IgD-negative memory B cell (primary cell): ENCODE results near the gene BMERB1. TPM values are rescaled to one million over a fixed set of nuclear protein-coding genes. Genes with fewer than 3 reads are reported as not detected.
"Not testable (repeated sequence)": the region's sequence is repeated elsewhere in the genome, so short reads cannot be mapped to it uniquely, and the experiment has no call there.

Source experiments
- H3K27ac Mint-ChIP-seq, 3 donors: one replicate each; pipeline ENCODE4 v1.8.0; 2020 to 2022; ENCODE audit warnings: mild to moderate bottlenecking in 3 of 3, mixed read lengths in 3 of 3, moderate library complexity in 1 of 3
- H3K27me3 Mint-ChIP-seq: one replicate; pipeline ENCODE4 v1.8.0; 2021; ENCODE audit warnings: mixed read lengths
- H3K36me3 Mint-ChIP-seq: one replicate; pipeline ENCODE4 v1.8.0; 2020; ENCODE audit warnings: mild to moderate bottlenecking, mixed read lengths
- H3K4me1 Mint-ChIP-seq, 3 donors: one replicate each; pipeline ENCODE4 v1.8.0; 2020 to 2022; ENCODE audit warnings: mixed read lengths in 3 of 3, mild to moderate bottlenecking in 1 of 3
- H3K4me3 Mint-ChIP-seq, 4 donors: one replicate each; pipeline ENCODE4 v1.8.0; 2020 to 2022; ENCODE audit warnings: mild to moderate bottlenecking in 4 of 4, mixed read lengths in 4 of 4, moderate library complexity in 3 of 4
- H3K9me3 Mint-ChIP-seq, 3 donors: one replicate each; pipeline ENCODE4 v1.8.0; 2020 to 2021; ENCODE audit warnings: mixed read lengths in 3 of 3, mild to moderate bottlenecking in 1 of 3
- polyA plus RNA-seq: library from polyadenylated mRNA; unstranded; fragments of 300-500 nt; fragmentation: Illumina TruSeq; gene quantifications from one replicate; pipeline ENCODE4 v1.2.3, GENCODE V29; 2021

The BMERB1 gene
- polyA plus RNA-seq, 1 donor from 2014 or later: 4.2 TPM

DNA sequence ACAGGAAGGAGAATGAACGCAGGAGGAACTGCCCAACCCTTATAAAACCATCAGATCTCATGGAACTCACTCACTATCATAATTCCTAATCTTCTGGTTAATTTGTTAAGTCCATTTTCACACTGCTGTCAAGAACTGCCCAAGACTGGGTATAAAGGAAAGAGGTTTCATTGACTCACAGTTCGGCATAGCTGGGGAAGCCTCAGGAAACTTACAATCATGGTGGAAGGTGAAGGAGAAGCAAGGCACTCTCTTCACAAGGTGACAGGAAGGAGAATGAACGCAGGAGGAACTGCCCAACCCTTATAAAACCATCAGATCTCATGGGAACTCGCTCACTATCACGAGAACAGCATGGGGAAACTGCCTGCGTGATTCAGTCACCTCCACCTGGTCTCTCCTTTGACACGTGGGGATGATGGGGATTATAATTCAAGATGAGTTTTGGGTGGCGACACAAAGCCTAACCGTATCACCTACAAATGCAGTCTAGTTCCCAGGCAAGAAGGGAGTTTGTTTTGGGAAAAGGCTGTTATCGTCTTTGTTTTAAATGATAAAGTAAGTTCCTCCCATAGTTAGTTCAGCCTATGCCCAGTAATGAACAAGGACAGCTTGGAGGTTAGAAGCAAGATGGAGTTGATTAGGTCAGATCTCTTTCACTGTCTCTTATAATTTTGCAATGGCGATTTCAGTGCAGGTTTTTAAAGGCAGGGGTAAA is 139.7 kb downstream of the BMERB1 start:
- not testable (repeated sequence) for H3K27ac Mint-ChIP-seq, H3K4me3 Mint-ChIP-seq, H3K36me3 Mint-ChIP-seq, H3K27me3 Mint-ChIP-seq, H3K4me1 Mint-ChIP-seq
- peaks cover 5 to 17% (median 12%) of the 10 kb centered on the region in 3 donors for H3K9me3 Mint-ChIP-seq

DNA sequence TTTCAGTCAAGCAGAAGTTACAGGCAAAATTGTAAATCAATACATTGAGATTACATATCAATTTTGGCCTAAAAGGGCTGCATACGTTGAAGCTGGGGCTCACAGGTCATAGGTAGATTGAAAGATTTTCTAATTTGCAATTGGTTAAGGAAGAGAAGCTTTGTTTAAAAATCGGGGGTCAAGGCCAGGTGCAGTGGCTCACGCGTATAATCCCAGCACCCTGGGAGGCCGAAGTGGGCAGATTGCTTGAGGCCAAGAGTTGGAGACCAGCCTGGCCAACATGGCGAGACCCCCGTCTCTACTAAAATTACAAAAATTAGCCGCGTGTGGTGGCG is 140.2 kb downstream of the BMERB1 start:
- Mint-ChIP-seq H3K9me3 (peaks cover 5 to 17% (median 12%) of the 10 kb centered on the region in 3 donors), H3K27me3 (no peaks in the 10 kb centered on the region), H3K4me3 (no peak overlapping the region), H3K4me1 (peaks cover 0 to 3% (median 0%) of the 10 kb centered on the region in 3 donors), H3K27ac (no peak overlapping the region), H3K36me3 (peaks cover 5% of the 10 kb centered on the region)

DNA sequence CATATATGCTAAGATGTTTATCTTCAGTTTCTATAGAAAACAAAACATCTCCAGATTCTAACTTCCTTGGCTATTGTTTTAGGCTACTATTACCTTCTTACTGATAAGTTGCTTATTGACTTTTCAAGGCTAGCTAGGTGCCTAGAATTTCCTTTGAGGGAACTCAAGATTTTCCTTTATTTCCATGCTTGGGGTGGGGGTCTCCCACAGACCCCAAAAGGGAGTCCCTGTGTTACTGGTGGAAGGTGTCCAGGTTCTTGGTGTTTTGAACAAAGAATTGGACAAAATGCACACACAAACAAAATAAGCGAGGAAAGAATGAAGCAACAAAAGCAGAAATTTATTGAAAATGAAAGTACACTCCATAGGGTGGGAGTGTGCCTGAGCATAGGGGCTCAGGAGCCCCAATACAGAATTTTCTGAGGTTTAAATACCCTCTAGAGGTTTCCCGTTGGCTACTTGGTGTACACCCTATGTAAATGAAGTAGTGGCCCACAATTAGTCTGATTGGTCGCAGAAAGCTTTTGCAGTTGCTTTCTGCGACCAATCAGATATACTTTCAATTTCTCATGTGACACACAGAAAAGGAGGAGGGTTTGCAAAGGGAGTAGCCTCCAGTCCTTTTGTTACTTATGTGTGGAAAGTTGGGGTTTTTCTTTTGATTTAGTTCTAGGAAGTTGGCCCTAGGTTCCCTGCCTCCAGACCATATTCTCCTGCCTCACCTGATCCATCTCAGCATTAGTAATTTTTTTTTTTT is 141.1 kb downstream of the BMERB1 start:
- H3K27me3 Mint-ChIP-seq: no peaks in the 10 kb centered on the region
- H3K4me1 Mint-ChIP-seq: peaks cover 0 to 3% (median 2%) of the 10 kb centered on the region in 3 donors
- H3K9me3 Mint-ChIP-seq: peaks cover 5 to 17% (median 12%) of the 10 kb centered on the region in 3 donors
- peak overlapping the region in 1 of 4 donors; percentile 49 for H3K4me3 Mint-ChIP-seq
- peaks cover 5% of the 10 kb centered on the region for H3K36me3 Mint-ChIP-seq
- peak overlapping the region in 1 of 3 donors; percentile 83 for H3K27ac Mint-ChIP-seq

DNA sequence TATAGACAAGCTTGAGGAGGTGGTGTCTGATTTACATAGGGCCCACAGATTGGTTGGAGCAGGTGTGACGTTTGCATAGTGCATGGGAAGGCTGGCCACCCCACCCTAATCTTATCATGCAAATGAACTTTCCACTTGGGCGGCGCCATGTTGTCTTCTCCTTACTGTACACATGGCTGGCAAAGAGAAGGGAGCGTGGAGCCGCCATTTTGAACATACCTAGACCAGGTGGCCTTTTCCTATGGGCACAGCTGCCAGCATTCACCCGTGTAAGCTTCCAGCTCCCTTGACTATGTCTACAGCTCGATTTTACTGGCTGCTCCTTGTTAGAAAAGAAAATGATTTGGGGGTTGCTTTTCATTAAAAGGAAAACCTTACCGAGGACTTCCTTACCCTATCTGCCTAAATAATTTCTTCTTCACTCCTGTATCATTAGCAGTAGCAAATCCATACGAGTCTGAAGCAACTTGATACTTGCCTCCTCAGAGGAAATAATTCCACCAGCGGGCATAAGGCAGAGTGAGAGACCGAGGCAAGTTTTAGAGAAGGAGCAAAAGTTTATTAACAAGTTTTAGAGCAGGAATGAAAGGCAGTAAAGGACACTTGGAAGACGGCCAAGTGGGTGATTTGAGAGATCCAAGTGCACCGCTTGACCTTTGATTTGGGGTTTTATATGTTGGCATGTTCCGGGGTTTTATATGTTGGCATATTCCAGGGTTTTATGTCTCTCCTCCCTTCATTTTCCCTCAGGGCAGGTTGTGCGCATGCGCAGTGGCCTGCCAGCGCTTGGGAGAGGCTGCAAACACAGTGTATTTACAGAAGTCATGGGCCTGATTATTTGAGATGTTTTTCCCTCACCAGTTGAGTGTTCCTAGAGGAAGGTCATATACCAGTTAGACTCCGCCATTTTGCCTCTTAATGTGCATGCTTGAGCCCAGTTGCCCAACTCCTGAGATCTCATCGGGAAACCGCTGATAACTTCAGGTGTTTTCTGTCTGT is 142.9 kb downstream of the BMERB1 start:
- Mint-ChIP-seq H3K4me3 (no peak overlapping the region), H3K27me3 (no peaks in the 10 kb centered on the region), H3K36me3 (peaks cover 5% of the 10 kb centered on the region), H3K27ac (no peak overlapping the region), H3K4me1 (peaks cover 0 to 6% (median 2%) of the 10 kb centered on the region in 3 donors), H3K9me3 (peaks cover 5 to 10% (median 8%) of the 10 kb centered on the region in 3 donors)

DNA sequence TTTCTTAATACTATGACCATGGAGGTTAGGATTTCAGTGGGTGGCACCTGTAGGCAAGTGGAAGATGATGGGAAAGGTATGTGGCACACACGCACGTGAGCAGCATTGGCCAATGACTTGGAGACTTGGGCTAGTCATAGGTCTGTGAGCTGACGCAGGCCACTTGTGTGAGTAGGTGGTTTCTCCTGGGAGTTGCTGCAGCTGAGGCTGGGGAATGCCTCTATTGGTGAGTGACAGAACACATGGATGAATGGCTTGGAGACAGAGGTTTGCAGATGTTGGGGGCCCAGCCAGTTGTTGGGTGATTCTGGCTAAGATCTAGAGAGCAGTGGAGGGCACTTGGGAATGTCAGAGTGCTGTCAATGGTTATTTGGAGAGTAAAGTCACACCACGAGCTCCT is 144.4 kb downstream of the BMERB1 start:
- Mint-ChIP-seq H3K4me3 (no peak overlapping the region), H3K27me3 (no peaks in the 10 kb centered on the region), H3K4me1 (peaks cover 0 to 5% (median 2%) of the 10 kb centered on the region in 3 donors), H3K36me3 (peaks cover 5% of the 10 kb centered on the region), H3K9me3 (peaks cover 2 to 5% (median 3%) of the 10 kb centered on the region in 3 donors), H3K27ac (peak overlapping the region in 1 of 3 donors; percentile 9)

DNA sequence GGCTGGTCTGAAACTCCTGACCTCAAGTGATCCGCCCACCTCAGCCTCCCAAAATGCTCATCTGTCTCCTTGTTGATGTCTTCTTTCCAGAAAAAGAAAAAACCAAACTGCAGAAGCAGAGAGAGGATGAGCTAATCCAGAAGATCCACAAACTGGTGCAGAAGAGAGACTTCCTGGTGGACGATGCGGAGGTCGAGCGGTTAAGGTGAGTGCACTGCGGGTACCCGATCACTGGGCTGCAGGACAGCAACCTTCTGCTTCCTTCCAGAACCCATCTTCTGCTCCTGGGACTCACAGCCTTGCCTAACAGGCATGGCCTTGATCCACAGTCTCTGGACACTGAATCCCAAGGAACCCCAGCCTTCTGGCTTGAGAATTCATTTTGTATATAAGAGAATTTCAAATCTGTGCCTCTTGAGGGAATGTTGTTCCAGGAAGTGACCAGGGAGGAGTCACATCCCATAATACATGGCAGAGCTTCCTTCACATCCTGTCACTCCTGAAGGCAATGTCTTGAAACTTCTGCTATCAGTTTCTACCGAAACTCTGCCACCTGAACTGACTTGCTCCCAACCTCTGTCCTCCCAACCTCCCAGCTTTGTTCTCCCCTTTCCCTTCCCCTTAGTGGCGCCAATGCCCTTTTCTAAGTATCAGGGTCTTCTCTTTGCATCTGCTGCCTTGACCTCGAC is 146.9 kb downstream of the BMERB1 start:
- H3K36me3 Mint-ChIP-seq: no peaks in the 10 kb centered on the region

DNA sequence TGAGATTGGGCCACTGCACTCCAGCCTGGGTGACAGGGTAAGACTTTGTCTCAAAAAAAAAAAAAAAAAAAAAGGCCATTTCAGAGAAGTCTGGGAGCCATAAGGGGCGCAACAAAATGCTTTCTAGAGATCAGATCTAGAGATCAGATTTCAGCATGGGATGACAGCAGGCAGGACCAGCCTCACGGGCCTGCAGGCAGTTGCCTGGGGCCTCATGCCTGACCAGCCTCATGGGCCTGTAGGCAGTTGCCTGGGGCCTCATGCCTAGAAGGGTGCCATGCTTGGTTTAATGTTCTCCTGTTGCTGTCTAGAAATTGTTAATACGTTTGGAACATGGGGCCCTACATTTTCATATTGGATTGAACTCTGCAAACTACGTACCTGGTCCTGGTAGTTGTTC is 149.1 kb downstream of the BMERB1 start:
- Mint-ChIP-seq H3K27ac (no peak overlapping the region), H3K9me3 (peaks cover 7 to 8% (median 7%) of the 10 kb centered on the region in 3 donors), H3K4me1 (peaks cover 0 to 4% (median 3%) of the 10 kb centered on the region in 3 donors), H3K27me3 (no peaks in the 10 kb centered on the region), H3K4me3 (no peak overlapping the region), H3K36me3 (no peaks in the 10 kb centered on the region)

More for the DNA sequence above, 146.9 kb downstream of the BMERB1 start:
- H3K4me3 Mint-ChIP-seq: no peak overlapping the region
- no peak overlapping the region for H3K27ac Mint-ChIP-seq
- no peaks in the 10 kb centered on the region for H3K27me3 Mint-ChIP-seq
- H3K9me3 Mint-ChIP-seq: peaks cover 6 to 11% (median 7%) of the 10 kb centered on the region in 3 donors
- peaks cover 0 to 3% (median 2%) of the 10 kb centered on the region in 3 donors for H3K4me1 Mint-ChIP-seq

DNA sequence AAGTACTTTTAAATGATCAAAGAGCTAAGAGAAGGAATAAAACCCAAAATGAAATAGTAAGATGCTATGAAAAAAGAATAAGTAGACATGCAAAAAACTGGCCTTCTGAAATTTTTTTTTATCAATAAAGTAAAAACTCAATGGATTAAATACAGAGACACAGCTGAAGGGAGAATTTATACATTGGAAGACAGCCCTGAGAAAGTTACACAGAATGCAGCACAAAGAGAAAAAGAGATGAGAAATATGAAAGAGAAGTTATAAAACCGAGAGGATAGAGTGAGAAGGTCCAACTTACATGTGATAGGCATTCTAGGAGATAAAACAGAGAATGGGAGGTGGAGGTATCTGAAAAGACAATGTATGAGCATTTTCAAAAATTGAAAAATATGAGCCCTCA is 151.6 kb downstream of the BMERB1 start:
- H3K27me3 Mint-ChIP-seq: no peaks in the 10 kb centered on the region
- H3K9me3 Mint-ChIP-seq: peaks cover 7 to 8% (median 7%) of the 10 kb centered on the region in 3 donors
- peaks cover 5 to 10% (median 7%) of the 10 kb centered on the region in 3 donors for H3K4me1 Mint-ChIP-seq
- H3K27ac Mint-ChIP-seq: peak overlapping the region in 1 of 3 donors; percentile 6
- no peak overlapping the region for H3K4me3 Mint-ChIP-seq
- peaks cover 2% of the 10 kb centered on the region for H3K36me3 Mint-ChIP-seq

DNA sequence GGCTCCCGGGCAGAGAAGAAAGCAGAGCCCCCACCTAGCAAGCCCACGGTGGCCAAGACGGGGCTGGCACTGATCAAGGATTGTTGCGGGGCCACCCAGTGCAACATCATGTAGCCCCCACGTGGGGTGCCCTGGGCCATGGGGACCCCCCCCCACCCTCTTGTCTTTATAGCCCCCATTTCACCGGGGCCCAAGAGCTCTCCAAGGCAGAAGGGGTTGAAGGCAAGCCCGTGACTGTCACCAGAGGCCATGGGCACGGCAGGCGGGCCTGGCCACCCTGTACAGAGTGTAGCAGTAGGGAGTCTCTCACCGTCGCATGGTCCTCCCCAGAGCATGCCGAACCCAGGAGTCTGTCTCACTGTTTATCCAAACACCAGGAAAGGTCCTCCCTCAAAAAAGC is 152.3 kb downstream of the BMERB1 start:
- no peaks in the 10 kb centered on the region for H3K27me3 Mint-ChIP-seq
- peaks cover 2% of the 10 kb centered on the region for H3K36me3 Mint-ChIP-seq
- H3K27ac Mint-ChIP-seq: peak overlapping the region in 1 of 3 donors; percentile 6
- peaks cover 7 to 8% (median 7%) of the 10 kb centered on the region in 3 donors for H3K9me3 Mint-ChIP-seq
- peaks cover 6 to 17% (median 8%) of the 10 kb centered on the region in 3 donors for H3K4me1 Mint-ChIP-seq
- H3K4me3 Mint-ChIP-seq: no peak overlapping the region

DNA sequence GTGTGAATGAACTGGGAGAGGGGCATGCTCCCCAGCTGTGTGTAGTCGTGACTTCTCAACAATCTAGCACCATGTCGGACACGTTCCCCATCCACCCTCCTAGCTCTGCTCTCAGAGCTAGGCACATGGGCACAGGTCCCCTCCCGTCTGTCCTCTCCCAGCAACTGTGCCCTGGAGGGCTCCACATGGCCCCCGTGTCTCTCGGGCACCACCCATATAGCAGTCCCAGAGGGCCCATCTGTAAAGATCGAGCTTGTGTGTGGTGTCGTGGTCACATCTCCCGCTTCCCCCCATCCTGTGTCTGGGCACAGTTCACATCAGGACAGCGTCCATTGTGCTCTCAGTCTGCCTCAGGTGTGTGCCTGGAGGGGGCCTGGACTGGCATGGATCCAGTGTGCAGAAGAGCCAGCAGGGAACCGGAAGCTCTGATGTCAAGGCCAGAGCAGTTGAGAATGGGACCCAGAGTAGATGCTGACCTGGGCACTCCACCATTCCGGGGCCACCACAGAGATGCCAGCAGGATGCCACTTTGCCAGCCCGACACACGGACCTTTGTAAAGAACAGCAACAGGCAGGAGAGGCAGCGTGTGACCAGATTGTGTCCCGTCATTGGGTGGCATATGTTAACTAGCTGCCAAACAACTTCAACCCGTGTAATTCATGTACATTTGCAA is 152.9 kb downstream of the BMERB1 start:
- Mint-ChIP-seq H3K27ac (no peak overlapping the region), H3K27me3 (no peaks in the 10 kb centered on the region), H3K36me3 (peaks cover 2% of the 10 kb centered on the region), H3K4me1 (peaks cover 8 to 20% (median 11%) of the 10 kb centered on the region in 3 donors), H3K4me3 (peak overlapping the region in 1 of 4 donors; percentile 73), H3K9me3 (peaks cover 7 to 8% (median 7%) of the 10 kb centered on the region in 3 donors)

DNA sequence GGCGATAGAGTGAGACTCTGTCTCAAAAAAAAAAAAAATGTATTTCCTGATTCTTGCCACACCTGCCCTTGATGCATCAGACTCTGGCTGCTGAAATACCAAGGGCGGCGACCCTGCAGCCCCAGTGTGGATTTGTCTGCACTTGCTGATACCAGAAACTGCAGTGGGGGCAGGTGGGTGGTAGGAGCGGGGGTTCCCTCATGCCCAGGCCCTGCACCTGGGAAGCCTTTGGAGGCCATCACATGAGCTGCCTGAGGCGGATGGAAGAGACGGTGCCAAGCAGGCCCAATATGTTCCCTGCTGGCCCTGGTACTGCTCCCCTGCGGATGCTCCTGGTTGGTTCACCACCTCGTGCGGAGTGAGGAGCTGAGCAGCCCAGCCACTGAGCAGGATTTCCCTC is 157.9 kb downstream of the BMERB1 start:
- H3K36me3 Mint-ChIP-seq: peaks cover 10% of the 10 kb centered on the region
- H3K27ac Mint-ChIP-seq: peak overlapping the region; percentile 62 to 94 (median 88)
- no peaks in the 10 kb centered on the region for H3K9me3 Mint-ChIP-seq
- peak overlapping the region in 3 of 4 donors; percentile 42 to 75 (median 56) for H3K4me3 Mint-ChIP-seq
- H3K4me1 Mint-ChIP-seq: peaks cover 36 to 41% (median 37%) of the 10 kb centered on the region in 3 donors
- no peaks in the 10 kb centered on the region for H3K27me3 Mint-ChIP-seq

DNA sequence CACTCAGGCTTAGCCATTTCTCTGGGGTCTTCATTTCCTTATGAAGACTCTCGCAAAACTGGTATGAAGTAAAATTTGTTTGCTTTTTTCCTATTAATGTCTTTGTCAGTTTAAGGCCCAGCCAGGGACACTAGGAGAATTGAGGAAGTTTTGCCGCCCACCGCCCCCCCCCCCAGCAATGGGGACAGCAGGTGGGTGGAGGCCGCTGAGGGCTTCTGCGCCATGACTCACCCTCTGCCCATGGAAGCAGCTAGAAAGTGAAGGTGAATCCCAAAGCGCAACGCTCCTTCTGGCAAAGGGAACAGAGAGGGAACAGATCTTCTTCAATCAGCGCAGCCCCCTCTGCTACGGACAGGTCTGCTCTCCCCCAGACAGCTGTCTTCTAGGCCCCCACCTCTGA is 158.8 kb downstream of the BMERB1 start:
- Mint-ChIP-seq H3K36me3 (peaks cover 10% of the 10 kb centered on the region), H3K4me3 (peak overlapping the region in 2 of 4 donors; percentile 37 to 69), H3K9me3 (no peaks in the 10 kb centered on the region), H3K4me1 (peaks cover 34 to 41% (median 36%) of the 10 kb centered on the region in 3 donors), H3K27me3 (no peaks in the 10 kb centered on the region), H3K27ac (peak overlapping the region; percentile 16 to 59 (median 36))

DNA sequence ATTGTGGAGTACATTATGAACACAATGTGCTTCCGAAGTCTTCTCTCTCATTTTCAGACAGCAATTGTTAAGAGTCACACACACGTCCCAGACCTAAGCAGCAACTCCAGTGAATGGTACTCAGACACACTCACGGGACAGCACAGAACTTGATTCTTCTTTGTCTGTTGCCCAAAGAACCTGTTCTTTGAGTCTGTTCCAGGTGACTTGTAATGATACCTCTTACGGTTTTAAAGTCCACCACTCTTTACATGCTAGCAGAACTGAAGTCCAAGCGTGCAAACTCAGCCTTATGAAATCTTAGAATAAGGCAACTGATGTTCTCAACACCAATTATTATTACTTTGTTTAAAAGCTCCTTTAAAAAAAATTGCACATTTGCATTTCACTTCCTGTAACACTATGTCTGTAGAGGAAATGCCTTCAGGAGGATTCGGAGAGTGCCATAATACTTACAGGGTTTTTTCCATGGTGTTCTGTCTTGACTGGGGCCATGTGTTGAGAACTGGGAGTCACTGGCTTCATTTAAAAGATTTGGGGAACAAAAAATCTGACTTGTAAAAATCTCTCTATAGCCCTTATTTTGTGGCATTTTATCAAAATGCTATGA is 160.4 kb downstream of the BMERB1 start:
- Mint-ChIP-seq H3K27me3 (no peaks in the 10 kb centered on the region), H3K9me3 (no peaks in the 10 kb centered on the region), H3K27ac (peak overlapping the region; percentile 11 to 88 (median 59)), H3K36me3 (peaks cover 10% of the 10 kb centered on the region), H3K4me1 (peaks cover 31 to 41% (median 36%) of the 10 kb centered on the region in 3 donors), H3K4me3 (peak overlapping the region in 2 of 4 donors; percentile 18 to 33)
